Activated CD8-positive, alpha-beta memory T cell treated with anti-CD3 and anti-CD28 coated beads, Interleukin-2, amount 10 ng/mL, durations not matched to agents 7 days and 5 days (primary cell): Measurements from ENCODE around the gene GALNT12. TPM values are rescaled to one million over a fixed set of nuclear protein-coding genes. Genes with fewer than 3 reads are reported as not detected.

Source experiments
- ATAC-seq: fragments of 150-1000 bp; cut with Tn5 transposase; one replicate; pipeline ENCODE4 v1.10.0; 2021; ENCODE audit warnings: moderate library complexity
- CTCF ChIA-PET: fragments of 350-600 bp; sonication (Branson Sonifier 250); formaldehyde crosslinking; loops from one replicate; lab custom pipeline; 2021; ENCODE audit warnings: antibody characterized with exemption; lab: Charles Lee
- DNase-seq: peaks from one replicate; pipeline ENCODE4 v3.0.0-alpha.2; 2020
- H3K27ac Mint-ChIP-seq: one replicate; pipeline ENCODE4 v1.8.0; 2021; ENCODE audit warnings: mild to moderate bottlenecking, mixed read lengths
- H3K27me3 Mint-ChIP-seq: one replicate; pipeline ENCODE4 v1.8.0; 2021; ENCODE audit warnings: mixed read lengths
- H3K36me3 Mint-ChIP-seq: one replicate; pipeline ENCODE4 v1.8.0; 2021; ENCODE audit warnings: mild to moderate bottlenecking, mixed read lengths
- H3K4me1 Mint-ChIP-seq: one replicate; pipeline ENCODE4 v1.8.0; 2021; ENCODE audit warnings: mixed read lengths
- H3K4me3 Mint-ChIP-seq: one replicate; pipeline ENCODE4 v1.8.0; 2021; ENCODE audit warnings: mild to moderate bottlenecking, moderate library complexity, mixed read lengths
- H3K9me3 Mint-ChIP-seq: one replicate; pipeline ENCODE4 v1.8.0; 2022; ENCODE audit warnings: low read depth, mixed read lengths
- total RNA-seq, 2 experiments: library from RNA; stranded (reverse); gene quantifications; one replicate each; pipeline ENCODE4 v1.2.3, GENCODE V29; 2021

GALNT12 gene
- total RNA-seq, 2 experiments from 2014 or later, result 3.5 to 9.9 TPM

- Mint-ChIP-seq H3K4me1 (peaks cover 14% of the 10 kb centered on the region), H3K9me3 (peaks cover 5% of the 10 kb centered on the region), H3K4me3 (peak within 1 kb of the TSS; percentile 73), H3K27me3 (peaks cover 14% of the 10 kb centered on the region), H3K27ac (peak within 1 kb of the TSS; percentile 55), H3K36me3 (peaks cover 10% of the 10 kb centered on the region)
- ATAC-seq (peak; percentile 92), DNase-seq (peak; percentile 80)
- CTCF ChIA-PET, result interaction anchor here (0.9 to 4.2 kb wide), 4 partner anchors 11 to 469 kb away, joined by 3 to 33 read pairs (median 4); partner anchors contain the start of gene GALNT12
These were observed 10.9 kb upstream of the GALNT12 start, which contains the start of gene ANKS6 for GRCh38 chr9:98796364-98797101. Gene ANKS6, minus strand, starts transcription at chr9:98796555. Its CDS starts 64 bp downstream, at chr9:98796491.

DNA sequence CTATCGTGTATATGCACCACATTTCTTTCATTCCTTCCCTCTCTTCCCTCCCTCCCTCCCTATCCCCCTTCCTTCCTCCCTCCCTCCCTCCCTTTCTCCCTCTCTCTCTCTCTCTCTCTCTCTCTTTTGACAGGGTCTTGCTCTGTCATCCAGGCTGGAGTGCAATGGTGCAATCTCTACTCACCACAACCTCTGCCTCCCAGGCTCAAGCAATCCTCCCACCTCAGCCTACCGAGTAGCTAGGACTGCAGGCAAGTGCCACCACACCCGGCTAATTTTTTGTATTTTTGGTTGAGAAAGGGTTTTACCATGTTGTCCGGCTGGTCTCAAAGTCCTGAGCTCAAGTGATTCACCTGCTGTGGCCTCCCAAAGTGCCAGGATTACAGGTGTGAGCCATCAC is 10.0 kb upstream of the GALNT12 start:
- peaks cover 5% of the 10 kb centered on the region for H3K9me3 Mint-ChIP-seq
- H3K27me3 Mint-ChIP-seq, result peaks cover 21% of the 10 kb centered on the region
- H3K27ac Mint-ChIP-seq, result no peak overlapping the region
- ATAC-seq, result no peak
- DNase-seq, result no peak
- peaks cover 10% of the 10 kb centered on the region for H3K36me3 Mint-ChIP-seq
- peaks cover 11% of the 10 kb centered on the region for H3K4me1 Mint-ChIP-seq
- CTCF ChIA-PET, result interaction anchor here (0.9 to 4.2 kb wide), 3 partner anchors 10 to 469 kb away, joined by 3 to 33 read pairs (median 3); partner anchors contain the start of gene GALNT12
- H3K4me3 Mint-ChIP-seq, result peak overlapping the region; percentile 73

GRCh38 chr9:98798254-98798653 is 9.2 kb upstream of the GALNT12 start:
- Mint-ChIP-seq H3K36me3 (peaks cover 10% of the 10 kb centered on the region), H3K27ac (no peak overlapping the region)
- CTCF ChIA-PET, result interaction anchor here (4.2 kb wide), 1 partner anchor 9 kb away, joined by 33 read pairs; the partner anchor contains the start of gene GALNT12

DNA sequence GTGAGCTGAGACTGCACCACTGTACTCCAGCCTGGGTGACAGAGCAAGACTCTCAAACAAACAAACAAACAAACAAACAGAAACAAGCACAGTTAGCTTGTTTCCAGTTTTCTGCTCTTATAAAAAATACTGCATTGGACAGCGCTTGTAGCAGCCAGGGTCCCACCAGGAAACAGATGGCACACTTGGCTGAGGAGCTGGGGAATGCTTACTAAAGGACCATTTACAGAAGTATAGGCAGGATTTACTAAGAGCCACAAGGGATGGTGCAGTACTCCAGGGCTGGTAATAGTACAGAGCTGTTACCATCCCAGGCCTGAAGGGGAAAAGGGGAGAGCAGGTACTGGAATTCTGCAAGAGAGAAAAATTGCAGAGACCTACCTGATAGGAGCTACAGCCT is 5.9 kb upstream of the GALNT12 start:
- no peak for ATAC-seq
- Mint-ChIP-seq H3K9me3 (peaks cover 5% of the 10 kb centered on the region), H3K27ac (no peak overlapping the region), H3K4me3 (no peak overlapping the region), H3K27me3 (peaks cover 43% of the 10 kb centered on the region), H3K4me1 (peaks cover 6% of the 10 kb centered on the region), H3K36me3 (peaks cover 10% of the 10 kb centered on the region)
- CTCF ChIA-PET, result interaction anchor here (0.7 to 1.4 kb wide), 4 partner anchors 10 to 1515 kb away, joined by 3 to 4 read pairs (median 3); no protein-coding TSS in a partner anchor
- DNase-seq, result no peak

More at GRCh38 chr9:98798254-98798653, 9.2 kb upstream of the GALNT12 start:
- Mint-ChIP-seq H3K4me3 (no peak overlapping the region), H3K9me3 (peaks cover 5% of the 10 kb centered on the region), H3K27me3 (peaks cover 23% of the 10 kb centered on the region), H3K4me1 (peaks cover 11% of the 10 kb centered on the region)
- ATAC-seq, result no peak
- DNase-seq, result no peak

- no peak overlapping the region for H3K4me3 Mint-ChIP-seq
- peaks cover 10% of the 10 kb centered on the region for H3K36me3 Mint-ChIP-seq
- CTCF ChIA-PET, result interaction anchor here (0.7 to 1.4 kb wide), 4 partner anchors 10 to 1515 kb away, joined by 3 to 4 read pairs (median 3); no protein-coding TSS in a partner anchor
- peaks cover 5% of the 10 kb centered on the region for H3K9me3 Mint-ChIP-seq
- DNase-seq (peak; percentile 29), ATAC-seq (no peak)
- no peak overlapping the region for H3K27ac Mint-ChIP-seq
- H3K4me1 Mint-ChIP-seq, result peaks cover 6% of the 10 kb centered on the region
- H3K27me3 Mint-ChIP-seq, result peaks cover 45% of the 10 kb centered on the region
These were observed 5.5 kb upstream of the GALNT12 start for GRCh38 chr9:98801969-98802371.

DNA sequence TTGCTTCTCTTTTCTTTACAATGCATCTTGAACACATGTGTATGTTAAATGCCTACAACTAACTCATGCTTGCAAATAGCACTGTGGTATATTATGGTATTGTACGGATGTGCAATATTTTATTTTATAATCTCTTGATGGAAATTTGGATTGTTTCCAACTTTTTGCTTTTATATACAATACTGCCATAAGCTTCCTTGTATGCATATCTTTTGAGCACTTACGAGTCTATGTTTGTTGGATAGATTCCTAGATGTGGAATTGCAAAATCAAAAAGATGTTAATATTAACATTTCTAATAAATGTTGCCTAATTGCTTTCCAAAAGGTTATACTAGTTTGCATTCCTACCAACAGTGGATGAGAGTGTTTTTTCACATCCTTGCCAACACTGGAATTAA is 3.4 kb upstream of the GALNT12 start:
- no peak for DNase-seq
- H3K36me3 Mint-ChIP-seq, result no peaks in the 10 kb centered on the region
- no peak for ATAC-seq
- no peaks in the 10 kb centered on the region for H3K9me3 Mint-ChIP-seq
- peaks cover 17% of the 10 kb centered on the region for H3K4me1 Mint-ChIP-seq
- H3K27ac Mint-ChIP-seq, result no peak overlapping the region
- CTCF ChIA-PET, result interaction anchor here (0.6 kb wide), 1 partner anchor 43 kb away, joined by 3 read pairs; no protein-coding TSS in a partner anchor
- no peak overlapping the region for H3K4me3 Mint-ChIP-seq
- H3K27me3 Mint-ChIP-seq, result peaks cover 49% of the 10 kb centered on the region

DNA sequence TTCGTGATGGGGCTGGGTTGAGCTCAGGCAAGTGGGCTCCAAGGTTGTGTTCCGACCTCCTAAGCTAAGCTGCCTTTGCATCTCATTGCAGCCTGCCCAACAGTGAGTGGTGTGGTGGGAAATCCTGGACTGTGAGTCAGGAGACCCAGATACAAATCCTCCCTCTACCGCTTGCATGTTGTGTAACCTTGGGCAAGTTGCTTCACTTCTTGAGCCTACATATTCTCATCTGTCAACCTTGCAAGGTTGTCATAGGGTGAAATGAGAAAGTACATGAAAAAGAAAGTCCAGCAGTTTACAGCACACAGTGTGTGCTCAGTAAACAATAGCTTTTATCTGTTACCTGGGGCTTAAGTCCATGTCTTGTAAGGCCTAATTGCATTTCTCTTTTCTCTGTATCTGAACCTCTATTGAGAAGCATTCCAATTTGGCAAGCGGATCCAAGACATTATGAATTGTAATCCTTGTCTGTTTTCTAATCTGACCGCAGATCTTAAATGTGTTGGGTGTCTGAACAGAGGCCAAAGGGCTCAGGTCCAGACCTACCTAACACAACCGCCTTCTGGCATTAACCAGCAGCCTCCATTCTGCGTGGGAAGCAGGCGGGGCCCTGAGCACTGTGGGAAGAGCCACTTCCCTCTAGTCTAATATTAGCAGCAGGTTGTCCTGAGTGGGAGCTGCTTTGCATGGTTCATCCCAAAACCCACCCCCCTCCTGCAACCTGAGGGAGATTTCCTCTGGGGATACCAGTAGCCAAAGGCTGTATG is 1.8 kb upstream of the GALNT12 start:
- Mint-ChIP-seq H3K36me3 (no peaks in the 10 kb centered on the region), H3K27ac (no peak overlapping the region), H3K4me1 (peaks cover 23% of the 10 kb centered on the region), H3K9me3 (no peaks in the 10 kb centered on the region), H3K4me3 (no peak overlapping the region), H3K27me3 (peaks cover 53% of the 10 kb centered on the region)
- CTCF ChIA-PET, result interaction anchor here (0.9 to 4.6 kb wide), 9 partner anchors 9 to 336 kb away, joined by 3 to 33 read pairs (median 4); partner anchors contain the start of gene ANKS6
- no peak for DNase-seq
- no peak for ATAC-seq

GRCh38 chr9:98806394-98807035 is 955 bp upstream of the GALNT12 start:
- peak overlapping the region; percentile 69 for H3K4me3 Mint-ChIP-seq

GRCh38 chr9:98807814-98808195 is 335 bp downstream of the GALNT12 start:
- DNase-seq, result peak; percentile 59
- Mint-ChIP-seq H3K4me3 (peak overlapping the region; percentile 76), H3K9me3 (no peaks in the 10 kb centered on the region), H3K36me3 (peaks cover 6% of the 10 kb centered on the region), H3K4me1 (peaks cover 31% of the 10 kb centered on the region), H3K27me3 (peaks cover 45% of the 10 kb centered on the region), H3K27ac (no peak overlapping the region)
- CTCF ChIA-PET, result interaction anchor here (1.0 to 4.6 kb wide), 5 partner anchors 11 to 492 kb away, joined by 3 to 33 read pairs (median 6); partner anchors contain the start of gene ANKS6
- ATAC-seq, result peak; percentile 59

More at GRCh38 chr9:98806394-98807035, 955 bp upstream of the GALNT12 start:
- Mint-ChIP-seq H3K36me3 (peaks cover 4% of the 10 kb centered on the region), H3K27me3 (peaks cover 53% of the 10 kb centered on the region), H3K4me1 (peaks cover 31% of the 10 kb centered on the region), H3K27ac (no peak overlapping the region), H3K9me3 (no peaks in the 10 kb centered on the region)
- CTCF ChIA-PET, result interaction anchor here (0.7 to 4.6 kb wide), 11 partner anchors 10 to 335 kb away, joined by 3 to 33 read pairs (median 3); partner anchors contain the start of gene ANKS6
- DNase-seq (no peak), ATAC-seq (no peak)

- no peaks in the 10 kb centered on the region for H3K9me3 Mint-ChIP-seq
- H3K36me3 Mint-ChIP-seq, result peaks cover 11% of the 10 kb centered on the region
- no peak for DNase-seq
- peaks cover 31% of the 10 kb centered on the region for H3K4me1 Mint-ChIP-seq
- ATAC-seq, result no peak
- peak overlapping the region; percentile 76 for H3K4me3 Mint-ChIP-seq
- peaks cover 42% of the 10 kb centered on the region for H3K27me3 Mint-ChIP-seq
- CTCF ChIA-PET, result interaction anchor here (1.0 to 4.6 kb wide), 5 partner anchors 12 to 492 kb away, joined by 3 to 33 read pairs (median 6); partner anchors contain the start of gene ANKS6
- no peak overlapping the region for H3K27ac Mint-ChIP-seq
These were observed 943 bp downstream of the GALNT12 start for GRCh38 chr9:98808411-98808815.

DNA sequence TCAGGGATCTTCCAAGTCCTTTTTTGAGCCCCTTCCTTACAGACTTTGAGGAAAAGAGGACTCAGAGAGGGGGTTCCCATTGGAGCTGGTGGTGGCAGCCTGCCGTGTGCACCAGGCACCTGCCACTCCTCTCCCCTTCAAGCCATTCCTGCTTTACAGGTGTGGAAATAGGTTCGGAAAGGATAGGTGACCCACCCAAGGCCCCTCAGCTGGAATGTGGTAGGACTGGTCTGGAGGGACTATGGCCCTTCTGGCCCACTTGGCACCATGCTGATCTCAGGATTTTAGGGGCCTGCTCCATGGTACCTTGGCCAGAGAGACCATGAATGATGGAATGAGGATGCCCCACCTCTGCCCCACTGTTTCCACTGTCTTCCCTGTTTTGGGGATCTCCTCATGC is 1.4 kb downstream of the GALNT12 start:
- H3K36me3 Mint-ChIP-seq, result peaks cover 11% of the 10 kb centered on the region
- H3K4me3 Mint-ChIP-seq, result peak overlapping the region; percentile 76
- CTCF ChIA-PET, result interaction anchor here (1.8 to 4.6 kb wide), 2 partner anchors 12 to 39 kb away, joined by 6 to 33 read pairs; partner anchors contain the start of gene ANKS6
- peaks cover 41% of the 10 kb centered on the region for H3K27me3 Mint-ChIP-seq
- no peak overlapping the region for H3K27ac Mint-ChIP-seq
- no peak for DNase-seq
- ATAC-seq, result no peak
- no peaks in the 10 kb centered on the region for H3K9me3 Mint-ChIP-seq
- H3K4me1 Mint-ChIP-seq, result peaks cover 31% of the 10 kb centered on the region

- CTCF ChIA-PET, result interaction anchor here (1.8 to 4.6 kb wide), 2 partner anchors 13 to 39 kb away, joined by 6 to 33 read pairs; partner anchors contain the start of gene ANKS6
- Mint-ChIP-seq H3K27me3 (peaks cover 38% of the 10 kb centered on the region), H3K4me3 (no peak overlapping the region), H3K36me3 (peaks cover 13% of the 10 kb centered on the region), H3K9me3 (peaks cover 2% of the 10 kb centered on the region), H3K27ac (no peak overlapping the region), H3K4me1 (peaks cover 31% of the 10 kb centered on the region)
- ATAC-seq (no peak), DNase-seq (no peak)
These were observed 2.0 kb downstream of the GALNT12 start for GRCh38 chr9:98809311-98810101.
